Skeletal muscle satellite cell (primary cell): ENCODE data around the gene GMDS.

Source experiments
- H3K27me3 ChIP-seq: 2 replicates; pipeline ENCODE4 v1.7.0; 2013; ENCODE audit warnings: low read length; ENCODE audit not compliant: control insufficient read depth, insufficient read depth
- H3K36me3 ChIP-seq: 2 replicates; pipeline ENCODE4 v1.7.0; 2013; ENCODE audit warnings: mild to moderate bottlenecking, control low read depth, low read length; ENCODE audit not compliant: insufficient read depth
- H3K4me1 ChIP-seq: 2 replicates; pipeline ENCODE4 v1.7.0; 2013; ENCODE audit warnings: low read length; ENCODE audit not compliant: control insufficient read depth, insufficient read depth
- H3K4me2 ChIP-seq: 2 replicates; pipeline ENCODE4 v1.7.0; 2013; ENCODE audit warnings: mild to moderate bottlenecking, low read length
- H3K4me3 ChIP-seq: 2 replicates; pipeline ENCODE4 v1.7.0; 2013; ENCODE audit warnings: low read length
- H3K9ac ChIP-seq: 2 replicates; pipeline ENCODE4 v1.7.0; 2013; ENCODE audit warnings: mild to moderate bottlenecking, low read depth, low read length, moderate library complexity
- H3K9me3 ChIP-seq: replicated peaks from 2 replicates; pipeline ENCODE4 v1.7.0; 2013; ENCODE audit warnings: mild to moderate bottlenecking, control low read depth, low read length

The GMDS gene

DNA sequence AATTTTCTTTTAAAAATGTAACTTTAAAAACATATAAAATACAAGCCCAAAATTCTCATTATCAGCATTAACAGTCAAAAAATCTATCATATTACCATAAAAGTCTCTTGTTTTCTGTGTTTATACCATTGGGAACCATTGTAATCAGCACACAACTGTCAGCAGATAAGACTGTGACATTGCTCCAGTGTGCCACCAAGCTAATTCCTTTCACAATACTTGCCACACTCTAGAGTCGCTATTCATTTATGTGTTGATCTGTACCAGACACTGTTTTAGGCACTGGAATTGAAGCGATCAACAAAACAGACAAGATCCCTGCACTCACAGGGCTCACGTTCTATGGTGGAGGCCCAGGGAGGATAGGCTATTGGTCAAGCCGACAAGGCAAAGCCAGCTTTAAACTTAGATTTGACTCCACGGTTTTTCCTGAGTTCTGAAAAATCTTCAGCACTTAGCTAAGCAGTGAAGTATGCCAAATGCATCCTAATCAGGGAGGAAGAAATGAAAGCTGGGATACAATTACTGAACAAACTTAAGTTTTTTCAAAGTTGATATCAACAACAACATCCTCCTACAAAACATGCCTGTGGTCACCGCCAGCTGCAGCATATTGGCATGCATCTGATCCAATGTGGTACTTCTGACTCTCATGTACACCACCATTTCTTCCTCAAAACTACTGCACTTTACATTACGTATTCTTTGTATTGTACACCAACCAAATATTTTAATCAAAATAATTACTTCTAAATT, 60.5 kb downstream of the GMDS start:
- Histone ChIP-seq H3K4me3 (no peak overlapping the region), H3K27me3 (no peaks in the 10 kb centered on the region), H3K9ac (no peak overlapping the region), H3K36me3 (no peaks in the 10 kb centered on the region), H3K4me2 (no peak overlapping the region), H3K9me3 (no peaks in the 10 kb centered on the region), H3K4me1 (no peaks in the 10 kb centered on the region)

DNA sequence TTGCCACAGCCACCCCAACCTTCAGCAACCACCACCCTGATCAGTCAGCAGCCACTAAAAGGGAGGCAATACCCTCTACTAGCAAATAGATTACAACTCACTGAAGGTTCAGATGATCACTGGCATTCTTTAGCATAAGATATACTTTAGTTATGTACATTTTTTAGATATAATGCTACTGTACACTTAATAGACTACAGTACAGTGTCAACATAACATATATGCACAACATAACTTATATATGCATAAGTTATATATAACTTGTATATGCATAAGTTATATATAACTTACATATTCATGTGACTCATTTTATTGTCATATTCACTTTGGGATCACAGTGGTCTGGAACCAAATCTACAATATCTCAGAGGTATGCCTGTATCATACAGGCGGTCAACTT, 61.7 kb downstream of the GMDS start:
- Histone ChIP-seq H3K36me3 (no peaks in the 10 kb centered on the region), H3K9me3 (no peaks in the 10 kb centered on the region), H3K4me3 (no peak overlapping the region), H3K27me3 (no peaks in the 10 kb centered on the region), H3K4me1 (no peaks in the 10 kb centered on the region), H3K4me2 (no peak overlapping the region), H3K9ac (no peak overlapping the region)

DNA sequence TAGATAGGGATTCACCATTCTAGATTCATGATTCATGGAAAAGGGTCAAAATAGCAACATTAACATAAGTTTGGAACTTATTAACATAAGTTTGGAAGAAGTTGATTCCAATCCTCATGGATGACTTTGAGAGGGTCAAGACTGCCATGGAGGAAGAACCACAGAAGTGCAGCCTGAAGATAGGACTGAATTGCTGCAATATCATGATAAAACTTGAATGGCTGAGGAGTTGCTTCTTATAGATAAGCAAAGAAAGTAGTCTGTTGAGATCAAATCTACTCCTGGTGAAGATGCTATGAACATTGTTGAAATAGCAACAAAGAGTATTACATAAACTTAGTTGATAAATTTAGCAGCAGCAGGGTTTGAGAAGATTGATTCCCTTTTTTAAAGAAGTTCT, 62.2 kb downstream of the GMDS start:
- Histone ChIP-seq H3K4me1 (no peaks in the 10 kb centered on the region), H3K4me2 (no peak overlapping the region), H3K36me3 (no peaks in the 10 kb centered on the region), H3K4me3 (no peak overlapping the region), H3K9ac (no peak overlapping the region), H3K27me3 (no peaks in the 10 kb centered on the region), H3K9me3 (no peaks in the 10 kb centered on the region)

DNA sequence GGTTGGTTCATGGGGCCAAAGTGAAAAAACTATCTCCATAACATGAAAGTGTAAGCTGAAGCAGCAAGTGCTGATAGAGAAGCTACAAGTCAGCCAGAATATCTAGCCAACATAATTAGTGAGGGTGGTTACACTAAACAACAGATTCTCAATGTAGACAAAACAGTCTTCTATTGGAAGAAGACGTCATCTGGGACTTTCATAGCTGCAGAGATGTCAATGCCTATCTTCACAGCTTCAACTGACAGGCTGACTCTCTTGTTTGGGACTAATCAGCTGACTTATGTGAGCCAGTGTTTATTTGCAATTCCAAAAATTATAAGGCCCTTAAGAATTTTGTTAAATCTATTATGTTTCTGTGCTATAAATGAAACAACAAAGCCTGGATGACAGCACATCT, 63.2 kb downstream of the GMDS start:
- H3K4me1 ChIP-seq, result no peaks in the 10 kb centered on the region
- H3K9ac ChIP-seq, result no peak overlapping the region
- H3K4me3 ChIP-seq, result no peak overlapping the region
- H3K4me2 ChIP-seq, result no peak overlapping the region
- H3K27me3 ChIP-seq, result no peaks in the 10 kb centered on the region
- H3K9me3 ChIP-seq, result no peaks in the 10 kb centered on the region
- H3K36me3 ChIP-seq, result no peaks in the 10 kb centered on the region

DNA sequence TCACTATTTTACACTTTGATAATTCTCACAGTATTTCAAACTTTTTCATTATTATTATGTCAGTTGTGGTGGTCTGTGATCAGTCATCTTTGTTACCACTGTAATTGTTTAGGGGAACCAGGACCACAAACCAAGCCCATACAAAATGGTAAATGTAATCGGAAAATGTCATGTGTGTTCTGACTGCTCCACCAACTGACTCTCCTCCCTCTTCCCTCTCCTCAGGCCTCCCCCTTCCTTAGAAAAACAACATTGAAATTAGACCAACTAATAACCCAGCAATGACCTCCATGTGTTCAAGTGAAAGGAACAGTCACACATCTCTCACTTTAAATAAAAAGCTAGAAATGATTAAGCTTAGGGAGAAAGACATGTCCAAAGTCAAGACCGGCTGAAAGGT, 63.8 kb downstream of the GMDS start:
- Histone ChIP-seq H3K4me1 (no peaks in the 10 kb centered on the region), H3K9ac (no peak overlapping the region), H3K27me3 (no peaks in the 10 kb centered on the region), H3K4me2 (no peak overlapping the region), H3K9me3 (no peaks in the 10 kb centered on the region), H3K36me3 (no peaks in the 10 kb centered on the region), H3K4me3 (no peak overlapping the region)

DNA sequence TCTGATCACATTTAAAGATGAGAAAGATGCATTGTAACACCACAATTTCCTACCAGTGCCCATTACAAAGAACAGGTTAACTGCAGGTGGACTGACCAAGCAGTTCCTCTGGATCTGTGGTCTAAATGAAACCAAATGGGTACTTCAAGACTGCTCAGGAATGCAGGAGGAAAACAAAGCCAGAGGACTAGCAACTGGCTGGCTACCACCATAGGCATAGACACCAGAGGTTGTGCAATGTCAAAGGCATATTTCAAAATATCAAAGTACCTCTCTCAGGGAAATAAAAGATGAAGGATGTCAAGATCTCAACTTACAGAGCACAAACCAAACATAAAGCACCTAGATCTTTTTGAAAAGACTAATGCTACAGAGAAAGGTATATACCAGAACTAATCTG, 65.5 kb downstream of the GMDS start:
- Histone ChIP-seq H3K4me2 (no peak overlapping the region), H3K4me3 (no peak overlapping the region), H3K36me3 (no peaks in the 10 kb centered on the region), H3K27me3 (no peaks in the 10 kb centered on the region), H3K9ac (no peak overlapping the region), H3K9me3 (no peaks in the 10 kb centered on the region), H3K4me1 (no peaks in the 10 kb centered on the region)

DNA sequence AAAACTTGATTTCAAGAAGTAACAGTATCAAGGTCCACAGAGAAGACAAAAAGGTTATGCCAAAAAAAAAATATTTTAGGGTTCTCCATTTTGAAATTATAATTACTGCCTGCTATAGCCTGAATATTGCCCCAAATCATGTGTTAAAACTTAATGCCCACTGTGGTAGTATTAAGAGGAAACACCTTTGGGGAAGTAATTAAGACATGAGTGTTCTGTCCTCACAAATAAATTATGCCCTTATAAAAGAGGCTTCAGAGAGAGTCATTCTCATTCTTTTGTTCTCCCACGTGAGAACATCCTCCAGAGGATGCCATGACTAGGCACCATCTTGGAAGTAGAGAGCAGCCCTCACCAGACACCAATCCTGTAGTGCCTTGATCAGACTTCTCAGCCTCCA, 66.2 kb downstream of the GMDS start:
- Histone ChIP-seq H3K27me3 (no peaks in the 10 kb centered on the region), H3K9me3 (no peaks in the 10 kb centered on the region), H3K36me3 (no peaks in the 10 kb centered on the region), H3K9ac (no peak overlapping the region), H3K4me3 (no peak overlapping the region), H3K4me2 (no peak overlapping the region), H3K4me1 (no peaks in the 10 kb centered on the region)

DNA sequence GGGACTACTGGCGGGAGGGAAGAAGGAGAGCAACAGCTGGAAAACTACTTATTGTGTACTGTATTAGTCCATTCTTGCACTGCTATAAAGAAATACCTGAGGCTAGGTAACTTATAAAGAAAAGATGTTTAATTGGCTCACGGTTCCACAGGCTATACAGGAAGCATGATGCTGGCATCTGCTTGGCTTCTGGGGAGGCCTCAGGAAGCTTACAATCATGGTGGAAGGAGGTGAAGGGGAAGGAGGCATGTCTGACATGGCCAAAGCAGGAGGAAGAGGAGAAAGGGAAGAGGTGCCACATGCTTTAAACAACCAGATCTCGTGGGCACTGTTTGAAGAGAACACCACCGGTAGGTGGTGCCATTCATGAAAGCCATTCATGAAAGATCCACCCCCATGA, 67.3 kb downstream of the GMDS start:
- Histone ChIP-seq H3K4me2 (no peak overlapping the region), H3K9ac (no peak overlapping the region), H3K9me3 (no peaks in the 10 kb centered on the region), H3K4me3 (no peak overlapping the region), H3K4me1 (no peaks in the 10 kb centered on the region), H3K36me3 (no peaks in the 10 kb centered on the region), H3K27me3 (no peaks in the 10 kb centered on the region)

DNA sequence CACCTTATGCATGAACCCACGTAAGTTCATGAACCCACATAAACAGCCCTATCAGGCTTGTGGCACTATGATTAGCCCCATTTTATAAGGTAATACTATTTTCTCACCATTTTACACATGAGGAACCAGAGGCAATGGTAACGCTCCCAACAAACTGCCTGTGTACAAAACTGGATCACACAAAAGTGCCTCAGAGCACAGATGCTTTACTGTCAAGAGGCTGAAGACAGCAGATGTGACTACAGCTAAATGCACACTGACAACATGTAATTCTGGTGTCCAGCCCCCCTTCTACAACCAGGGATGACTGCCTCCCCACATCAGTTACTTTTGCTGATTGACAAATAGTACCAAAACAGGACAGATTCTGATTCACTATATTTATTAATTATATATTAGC, 69.6 kb downstream of the GMDS start:
- H3K4me1 ChIP-seq, result no peaks in the 10 kb centered on the region
- no peaks in the 10 kb centered on the region for H3K9me3 ChIP-seq

DNA sequence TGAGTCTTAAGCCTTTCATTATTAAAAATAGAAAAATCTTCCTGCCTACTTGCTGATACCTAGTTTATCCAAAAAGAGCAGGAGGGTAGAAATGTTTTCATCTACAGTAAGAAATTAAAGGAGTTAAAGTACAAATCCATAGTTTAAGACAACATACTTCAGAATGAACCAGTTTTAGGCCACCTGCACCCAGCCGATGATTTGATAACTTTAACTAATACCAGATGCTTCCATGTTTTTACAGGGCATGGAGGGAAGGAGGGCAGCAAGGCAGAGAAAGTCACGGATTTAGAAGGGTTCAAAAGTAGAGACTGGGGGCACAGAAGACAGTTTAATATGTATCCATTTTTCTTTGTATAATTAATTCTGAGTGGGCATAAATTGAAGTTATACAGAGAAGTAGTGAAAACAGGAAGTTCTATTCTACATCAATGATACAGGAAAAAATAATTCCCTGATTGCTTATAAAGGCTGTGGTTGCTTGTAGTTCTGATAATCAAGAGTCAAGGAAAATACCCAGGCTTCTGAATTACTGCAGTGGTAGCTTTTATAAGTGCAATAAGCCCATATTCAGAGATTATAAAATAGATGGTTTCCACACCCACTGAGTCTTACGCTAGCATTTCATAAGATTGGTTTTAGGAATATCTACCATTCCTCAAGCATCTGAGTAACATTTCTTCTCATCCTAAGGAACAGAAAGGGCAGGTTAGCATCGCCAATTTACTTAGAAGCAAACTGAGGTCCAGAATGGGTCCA, 72.0 kb downstream of the GMDS start:
- no peaks in the 10 kb centered on the region for H3K9me3 ChIP-seq
- no peak overlapping the region for H3K9ac ChIP-seq
- no peak overlapping the region for H3K4me2 ChIP-seq
- no peaks in the 10 kb centered on the region for H3K27me3 ChIP-seq
- H3K4me1 ChIP-seq, result peaks cover 5% of the 10 kb centered on the region
- H3K36me3 ChIP-seq, result no peaks in the 10 kb centered on the region
- H3K4me3 ChIP-seq, result no peak overlapping the region

More for the DNA sequence above, 69.6 kb downstream of the GMDS start:
- Histone ChIP-seq H3K27me3 (no peaks in the 10 kb centered on the region), H3K9ac (no peak overlapping the region), H3K4me3 (no peak overlapping the region), H3K36me3 (no peaks in the 10 kb centered on the region), H3K4me2 (no peak overlapping the region)

DNA sequence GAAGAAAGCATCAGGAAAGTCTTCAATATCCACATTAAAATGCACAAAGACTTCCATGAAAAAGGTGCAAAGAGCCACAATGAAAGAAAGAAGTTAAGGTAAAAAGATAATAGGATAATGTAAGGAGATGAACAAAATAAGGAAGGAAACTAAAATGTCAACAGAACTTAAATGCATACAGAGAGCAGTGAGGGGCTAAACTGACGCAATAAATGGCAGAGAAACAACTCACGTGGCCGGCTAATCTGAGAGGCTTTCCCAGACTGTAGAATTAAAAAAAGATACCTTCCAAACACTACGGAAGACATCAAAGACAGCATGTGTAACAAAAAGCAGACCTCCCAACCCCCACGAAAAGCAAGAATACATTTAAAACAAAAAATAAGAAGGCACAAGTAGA, 73.7 kb downstream of the GMDS start:
- no peak overlapping the region for H3K4me3 ChIP-seq
- no peaks in the 10 kb centered on the region for H3K9me3 ChIP-seq
- H3K9ac ChIP-seq, result no peak overlapping the region
- H3K4me1 ChIP-seq, result peaks cover 11% of the 10 kb centered on the region
- no peaks in the 10 kb centered on the region for H3K36me3 ChIP-seq
- H3K27me3 ChIP-seq, result no peaks in the 10 kb centered on the region
- no peak overlapping the region for H3K4me2 ChIP-seq

DNA sequence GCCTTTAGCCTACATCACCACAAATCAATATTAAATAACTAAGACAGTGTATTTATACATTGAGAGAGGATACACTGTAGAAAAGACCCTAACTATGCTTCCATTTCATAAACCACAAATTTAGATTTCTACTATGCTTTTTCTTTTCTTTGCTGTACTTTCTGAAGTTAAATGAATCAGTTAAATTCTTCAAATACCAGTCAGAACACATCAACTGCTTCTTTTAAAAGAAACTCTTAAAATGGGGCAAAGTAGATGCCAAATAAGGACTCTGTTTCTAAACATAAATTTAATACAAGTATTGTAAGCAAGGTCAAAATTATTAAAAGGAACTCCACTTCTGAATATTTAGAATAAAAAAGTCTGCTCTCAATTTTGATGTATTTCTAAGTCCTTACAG, 76.9 kb downstream of the GMDS start:
- Histone ChIP-seq H3K4me1 (peaks cover 11% of the 10 kb centered on the region), H3K9ac (no peak overlapping the region), H3K4me3 (no peak overlapping the region), H3K36me3 (no peaks in the 10 kb centered on the region), H3K9me3 (no peaks in the 10 kb centered on the region), H3K27me3 (no peaks in the 10 kb centered on the region), H3K4me2 (no peak overlapping the region)
